GM18517 (cell line): ENCODE data around the gene NEU2.

Experiments
- ATAC-seq: cut with Tn5 transposase; IDR thresholded peaks from one replicate; pipeline ENCODE4 v1.9.1; 2021; ENCODE audit warnings: mild to moderate bottlenecking, moderate library complexity; ENCODE audit not compliant: unreplicated experiment

NEU2 gene

GRCh38 chr2:233032551-233033320 lies at the start of gene NEU2:
Gene NEU2, plus strand, starts transcription at chr2:233032672. Its CDS starts 0 bp downstream, at chr2:233032672.
- ATAC-seq = no peak

GRCh38 chr2:232982926-232983668 lies 49.4 kb upstream of the NEU2 start:
- no peak for ATAC-seq

- no peak for ATAC-seq
These were observed 48.8 kb upstream of the NEU2 start for GRCh38 chr2:232983669-232984140.

GRCh38 chr2:232984451-232985207 lies 47.8 kb upstream of the NEU2 start:
- ATAC-seq = no peak

- ATAC-seq = no peak
These were observed 46.3 kb upstream of the NEU2 start for GRCh38 chr2:232986155-232986554.

GRCh38 chr2:232993231-232993821 lies 39.1 kb upstream of the NEU2 start:
- ATAC-seq = no peak

GRCh38 chr2:232994446-232994845 lies 38.0 kb upstream of the NEU2 start:
- no peak for ATAC-seq

- ATAC-seq = no peak
These were observed 34.5 kb upstream of the NEU2 start for GRCh38 chr2:232997749-232998665.

- no peak for ATAC-seq
These were observed 33.8 kb upstream of the NEU2 start for GRCh38 chr2:232998666-232998985.

- ATAC-seq = no peak
These were observed 33.1 kb upstream of the NEU2 start for GRCh38 chr2:232999354-232999753.

GRCh38 chr2:233000886-233001750 lies 31.4 kb upstream of the NEU2 start:
- ATAC-seq = no peak

GRCh38 chr2:233002829-233003657 lies 29.4 kb upstream of the NEU2 start:
- no peak for ATAC-seq

- ATAC-seq = no peak
These were observed 28.6 kb upstream of the NEU2 start for GRCh38 chr2:233003658-233004555.

GRCh38 chr2:233005096-233005495 lies 27.4 kb upstream of the NEU2 start:
- ATAC-seq = no peak

- ATAC-seq = no peak
These were observed 25.8 kb upstream of the NEU2 start for GRCh38 chr2:233006648-233007047.

GRCh38 chr2:233007270-233007669 lies 25.2 kb upstream of the NEU2 start:
- ATAC-seq = no peak

GRCh38 chr2:233007739-233008138 lies 24.7 kb upstream of the NEU2 start:
- no peak for ATAC-seq
